A549 (cell line): ENCODE results near the gene OR7G3. TPM values are rescaled to one million over a fixed set of nuclear protein-coding genes. Genes with fewer than 3 reads are reported as not detected.

Experiments used
- ATAC-seq, 2 experiments: fragments of 200-7000 bp in 1 of 2; fragments of >200 bp in 1 of 2; cut with Nextera tagmentation in 1 of 2; cut with Tn5 transposase in 1 of 2; 3 replicates each; pipeline versions ENCODE4 v1.8.0 to v1.9.1; 2018 to 2020; ENCODE audit warnings: mild to moderate bottlenecking in 1 of 2, moderate library complexity in 1 of 2
- CTCF ChIA-PET: fragments of 300-600 bp; sonication (Branson Sonifier 250); formaldehyde crosslinking; extraction: SDS; loops from one replicate; lab custom pipeline; 2021; ENCODE audit warnings: antibody characterized with exemption, inconsistent platforms; lab: Yijun Ruan, JAX
- POLR2A ChIA-PET: fragments of 350-600 bp; formaldehyde crosslinking; extraction: SDS; loops from one replicate; lab custom pipeline; 2021; ENCODE audit warnings: antibody characterized with exemption, inconsistent platforms; lab: Yijun Ruan, JAX
- DNase-seq, 2 experiments: peaks; one replicate each; pipeline versions ENCODE4 v3.0.0 to v3.0.0-alpha.2; 2011 to 2016; ENCODE audit warnings: low read depth in 1 of 2, low spot score in 1 of 2
- FAIRE-seq: peaks from 2 replicates; lab custom pipeline; 2011; peaks lifted over from hg19 to GRCh38; lab: Jason Lieb, UNC
- H3K27ac ChIP-seq, 2 experiments: fragments of >200 bp; sonication (Bioruptor Twin); formaldehyde crosslinking; 3 replicates each; pipeline ENCODE4 v1.5.1; 2016 to 2017
- H3K4me1 ChIP-seq: fragments of >200 bp; sonication (Bioruptor Twin); formaldehyde crosslinking; 3 replicates; pipeline ENCODE4 v1.6.1; 2016
- H3K4me2 ChIP-seq: fragments of >200 bp; sonication (Bioruptor Twin); formaldehyde crosslinking; 3 replicates; pipeline ENCODE4 v1.6.1; 2016
- H3K4me3 ChIP-seq: fragments of >200 bp; sonication (Bioruptor Twin); formaldehyde crosslinking; 3 replicates; pipeline ENCODE4 v1.5.1; 2016
- H3K9me3 ChIP-seq: fragments of >200 bp; sonication (Bioruptor Twin); formaldehyde crosslinking; 3 replicates; pipeline ENCODE4 v1.6.1; 2016
- BCL3 ChIP-seq: fragments of >200 bp; sonication (Bioruptor Twin); formaldehyde crosslinking; IDR thresholded peaks from 3 replicates; pipeline ENCODE4 v1.6.1; 2016
- EHMT2 ChIP-seq: fragments of 200-600 bp; sonication (generic); IDR thresholded peaks from 2 replicates; pipeline ENCODE4 v1.6.1; 2016; ENCODE audit warnings: antibody characterized with exemption, low read depth, mild to moderate bottlenecking, moderate library complexity
- EP300 ChIP-seq, 2 experiments: fragments of >200 bp; sonication (Bioruptor Twin); formaldehyde crosslinking; IDR thresholded peaks; 2 replicates in 1 of 2; 3 replicates in 1 of 2; pipeline ENCODE4 v1.6.1; 2016 to 2017
- FOSB ChIP-seq: fragments of 250-450 bp; sonication (Bioruptor Pico); IDR thresholded peaks from 2 replicates; pipeline ENCODE4 v1.5.0; 2020; ENCODE audit warnings: mild to moderate bottlenecking, moderate library complexity
- FOSL2 ChIP-seq, 2 experiments: fragments of 450-650 bp in 1 of 2; fragments of >200 bp in 1 of 2; sonication (Bioruptor Twin) in 1 of 2; formaldehyde crosslinking; IDR thresholded peaks; 2 replicates each; pipeline versions ENCODE4 v1.5.0 to v1.6.1; 2016 to 2020; ENCODE audit warnings: mild to moderate bottlenecking in 1 of 2, moderate library complexity in 1 of 2
- FOXS1 ChIP-seq: fragments of 250-450 bp; sonication (Bioruptor Pico); IDR thresholded peaks from 2 replicates; pipeline ENCODE4 v1.5.0; 2020; ENCODE audit warnings: mild to moderate bottlenecking, moderate library complexity
- GATA3 ChIP-seq: IDR thresholded peaks from 2 replicates; pipeline ENCODE4 v1.6.1; 2012; ENCODE audit warnings: borderline replicate concordance
- HES2 ChIP-seq: fragments of >200 bp; sonication (Bioruptor Twin); formaldehyde crosslinking; IDR thresholded peaks from 2 replicates; pipeline ENCODE4 v1.6.1; 2016
- HMGXB4 ChIP-seq: fragments of 250-450 bp; sonication (Bioruptor Pico); IDR thresholded peaks from 2 replicates; pipeline ENCODE4 v1.5.0; 2021; ENCODE audit warnings: mild to moderate bottlenecking, moderate library complexity, borderline replicate concordance
- HOXA7 ChIP-seq: fragments of 250-450 bp; sonication (Bioruptor Pico); IDR thresholded peaks from 2 replicates; pipeline ENCODE4 v1.5.0; 2020; ENCODE audit warnings: mild to moderate bottlenecking, moderate library complexity
- HOXB13 ChIP-seq: fragments of 250-450 bp; sonication (Bioruptor Pico); IDR thresholded peaks from 2 replicates; pipeline ENCODE4 v1.5.0; 2020; ENCODE audit warnings: low read depth, mild to moderate bottlenecking, moderate library complexity
- KDM1A ChIP-seq: fragments of 200-600 bp; sonication (generic); IDR thresholded peaks from 2 replicates; pipeline ENCODE4 v1.6.1; 2016; ENCODE audit warnings: low read depth, mild to moderate bottlenecking
- MAFK ChIP-seq: fragments of 450-650 bp; IDR thresholded peaks from 2 replicates; pipeline ENCODE4 v1.6.1; 2014; ENCODE audit not compliant: partially characterized antibody
- MAX ChIP-seq: IDR thresholded peaks from 2 replicates; pipeline ENCODE4 v1.6.1; 2012
- NFE2L2 ChIP-seq: fragments of 150-350 bp; conservative IDR thresholded peaks from 2 replicates; pipeline ENCODE4 v1.6.1; 2014; ENCODE audit warnings: low read length
- NPAS2 ChIP-seq: fragments of 250-450 bp; sonication (Bioruptor Pico); IDR thresholded peaks from 2 replicates; pipeline ENCODE4 v1.8.0; 2022; ENCODE audit warnings: mild to moderate bottlenecking, moderate library complexity, borderline replicate concordance
- NR3C1 ChIP-seq: fragments of >200 bp; sonication (Bioruptor Twin); formaldehyde crosslinking; IDR thresholded peaks from 3 replicates; pipeline ENCODE4 v1.6.1; 2017
- PHF8 ChIP-seq: fragments of 200-600 bp; sonication (generic); IDR thresholded peaks from 2 replicates; pipeline ENCODE4 v1.6.1; 2016; ENCODE audit warnings: low read depth, mild to moderate bottlenecking, antibody characterized with exemption, moderate library complexity, borderline replicate concordance
- POLR2AphosphoS2 ChIP-seq: conservative IDR thresholded peaks from 2 replicates; pipeline ENCODE4 v1.6.1; 2012; ENCODE audit warnings: low read length, improper control_type of control experiment, inconsistent platforms
- RAD21 ChIP-seq, 2 experiments: fragments of >200 bp in 1 of 2; sonication (Bioruptor Twin) in 1 of 2; formaldehyde crosslinking in 1 of 2; IDR thresholded peaks in 1 of 2; conservative IDR thresholded peaks in 1 of 2; 2 replicates in 1 of 2; 3 replicates in 1 of 2; pipeline ENCODE4 v1.6.1; 2012 to 2018; ENCODE audit warnings: inconsistent platforms in 1 of 2
- RCOR1 ChIP-seq: fragments of 150-350 bp; IDR thresholded peaks from 2 replicates; pipeline ENCODE4 v1.6.1; 2014; ENCODE audit warnings: antibody characterized with exemption, low read length, low read depth
- REST ChIP-seq: fragments of 200-600 bp; sonication (generic); IDR thresholded peaks from 2 replicates; pipeline ENCODE4 v1.6.1; 2016; ENCODE audit warnings: antibody characterized with exemption, mild to moderate bottlenecking, moderate library complexity
- RFX5 ChIP-seq: fragments of 450-650 bp; IDR thresholded peaks from 2 replicates; pipeline ENCODE4 v1.7.1; 2014; ENCODE audit warnings: antibody characterized with exemption, mild to moderate bottlenecking, moderate library complexity
- RNF2 ChIP-seq: fragments of 200-600 bp; sonication (generic); IDR thresholded peaks from 2 replicates; pipeline ENCODE4 v1.6.1; 2016; ENCODE audit warnings: low read depth, mild to moderate bottlenecking, antibody characterized with exemption, moderate library complexity, borderline replicate concordance
- ZFP36 ChIP-seq: fragments of 450-650 bp; IDR thresholded peaks from 2 replicates; pipeline ENCODE4 v1.6.1; 2014; ENCODE audit warnings: borderline replicate concordance; ENCODE audit not compliant: partially characterized antibody
- ZSCAN20 ChIP-seq: fragments of 250-450 bp; sonication (Bioruptor Pico); IDR thresholded peaks from 2 replicates; pipeline ENCODE4 v1.8.0; 2022; ENCODE audit warnings: mild to moderate bottlenecking, moderate library complexity
- WGBS: methylation state at CpG from one replicate; pipeline ENCODE4 v1.1.6; 2017; ENCODE audit errors: missing lambda C conversion rate; 5-methylcytosine and 5-hydroxymethylcytosine counted together
- polyA plus RNA-seq, 4 experiments: library from polyadenylated mRNA; depleted of rRNA in 3 of 4; stranded (reverse); fragments of >200 nt; fragmentation: RNase III in 1 of 4; extraction: RNeasy Plus Mini Kit Qiagen cat#74134 plus additional on column Dnase treatment in 1 of 4; gene quantifications; 2 replicates in 3 of 4; 3 replicates in 1 of 4; pipeline ENCODE4 v1.2.3, GENCODE V29; 2011 to 2017

Gene OR7G3
- polyA plus RNA-seq, 2 of the 4 experiments (the other 2 are of a cell fraction): not detected

- no peak for FAIRE-seq
- ChIA-PET POLR2A (no interaction called here), CTCF (no interaction called here)
- Histone ChIP-seq H3K9me3 (peaks cover 96% of the 10 kb centered on the region), H3K4me3 (no peak overlapping the region), H3K4me2 (no peak overlapping the region), H3K27ac (no peak overlapping the region), H3K4me1 (no peaks in the 10 kb centered on the region)
- TF ChIP-seq MAFK (peak; percentile 66), ZSCAN20 (CRISPR knock-in tag) (no peak)
- no peak for ATAC-seq
- WGBS: 92% methylated on average over 13 of the region's 13 CpGs
- DNase-seq: no peak
These were observed 33.1 kb upstream of the OR7G3 start for GRCh38 chr19:9159891-9160290.

- Histone ChIP-seq H3K9me3 (peaks cover 92% of the 10 kb centered on the region), H3K4me1 (no peaks in the 10 kb centered on the region), H3K4me3 (no peak overlapping the region), H3K27ac (no peak overlapping the region), H3K4me2 (no peak overlapping the region)
- 84% methylated on average over 1 of the region's 1 CpG for WGBS
- ChIA-PET POLR2A (no interaction called here), CTCF (no interaction called here)
- DNase-seq: no peak
- ATAC-seq: no peak
- no peak for FAIRE-seq
- TF ChIP-seq PHF8 (no peak), MAX (no peak), KDM1A (no peak), HES2 (no peak), ZFP36 (no peak), BCL3 (no peak), NFE2L2 (no peak), GATA3 (no peak), HOXB13 (CRISPR knock-in tag) (no peak), EP300 (IDR thresholded peaks at IDR 0.05) (no peak), FOSL2 (IDR thresholded peaks at IDR 0.05) (no peak), FOSL2 (CRISPR knock-in tag; IDR thresholded peaks at IDR 0.05) (no peak), RCOR1 (no peak), RFX5 (no peak), HMGXB4 (no peak), FOXS1 (CRISPR knock-in tag) (no peak), NR3C1 (no peak), FOSB (CRISPR knock-in tag) (no peak)
These were observed 29.6 kb upstream of the OR7G3 start for GRCh38 chr19:9156304-9156703.

GRCh38 chr19:9155591-9155990, 28.8 kb upstream of the OR7G3 start:
- Histone ChIP-seq H3K4me2 (no peak overlapping the region), H3K27ac (no peak overlapping the region), H3K4me1 (no peaks in the 10 kb centered on the region), H3K9me3 (peaks cover 92% of the 10 kb centered on the region), H3K4me3 (no peak overlapping the region)
- TF ChIP-seq RNF2 (no peak), RAD21 (conservative IDR thresholded peaks at IDR 0.05 in 1 of 2, IDR thresholded peaks at IDR 0.05 in 1 of 2) (no peak), REST (no peak), FOSB (CRISPR knock-in tag) (no peak), HOXA7 (CRISPR knock-in tag) (no peak), POLR2AphosphoS2 (no peak), NPAS2 (no peak), NFE2L2 (no peak), BCL3 (no peak), EHMT2 (no peak)
- ChIA-PET POLR2A (no interaction called here), CTCF (no interaction called here)
- 94% methylated on average over 4 of the region's 4 CpGs for WGBS
- DNase-seq (no peak), FAIRE-seq (no peak), ATAC-seq (no peak)
